OCI-LY3 (cell line): ENCODE measurements around the gene KIF6.

Experiments used
- CTCF ChIP-seq: fragments of 200-600, 300-600 bp; sonication (generic); IDR thresholded peaks from 2 replicates; pipeline ENCODE4 v1.5.1; 2014; ENCODE audit warnings: antibody characterized with exemption, low read length, low read depth
- EZH2phosphoT487 ChIP-seq: fragments of 200-600 bp; shearing (Covaris generic); IDR thresholded peaks from 2 replicates; pipeline ENCODE4 v1.6.1; 2018; ENCODE audit warnings: antibody characterized with exemption, mixed run types, low read depth

GRCh38 chr6:39700362-39700761 lies 24.8 kb downstream of the KIF6 start:
- TF ChIP-seq CTCF (no peak), EZH2phosphoT487 (no peak)
